HepG2 (cell line): Measurements from ENCODE around the gene PPP1R12A. TPM values are rescaled to one million over a fixed set of nuclear protein-coding genes. Genes with fewer than 3 reads are reported as not detected.

Source experiments
- AHDC1 ChIP-seq: sonication (generic); formaldehyde crosslinking; IDR thresholded peaks from 2 replicates; pipeline ENCODE4 v1.5.1; 2020; ENCODE audit warnings: mild to moderate bottlenecking, missing genetic modification reagents, borderline replicate concordance
- ATF5 ChIP-seq: sonication (generic); formaldehyde crosslinking; IDR thresholded peaks from 2 replicates; pipeline ENCODE4 v1.4.0; 2020; ENCODE audit warnings: mild to moderate bottlenecking, low read depth, missing genetic modification reagents
- HNF4A ChIP-seq: sonication (generic); formaldehyde crosslinking; IDR thresholded peaks from 2 replicates; pipeline ENCODE4 v1.4.0; 2020; ENCODE audit warnings: missing genetic modification reagents
- NFIC ChIP-seq: IDR thresholded peaks from 2 replicates; pipeline ENCODE4 v1.6.1; 2012; ENCODE audit warnings: mild to moderate bottlenecking, low read length, inconsistent platforms
- RERE ChIP-seq: IDR thresholded peaks from 2 replicates; pipeline ENCODE4 v1.6.1; 2016; ENCODE audit warnings: low read depth, missing genetic modification reagents, missing compliant biosample characterization
- ZNF142 ChIP-seq: sonication (generic); formaldehyde crosslinking; IDR thresholded peaks from 2 replicates; pipeline ENCODE4 v1.4.0; 2020; ENCODE audit warnings: missing genetic modification reagents
- ZNF160 ChIP-seq: sonication (generic); formaldehyde crosslinking; IDR thresholded peaks from 2 replicates; pipeline ENCODE4 v1.8.0; 2022; ENCODE audit warnings: mild to moderate bottlenecking, inconsistent platforms, missing genetic modification reagents
- polyA plus RNA-seq, 8 experiments: library from polyadenylated mRNA; depleted of rRNA in 3 of 8; stranded (reverse) in 7 of 8; unstranded in 1 of 8; fragments of >200 nt; fragmentation: Illumina TruSeq in 4 of 8; extraction: Trizol in 4 of 8; gene quantifications; 2 replicates each; pipeline versions ENCODE4 v1.2.1 to v1.2.3, GENCODE V29; 2011 to 2016; ENCODE audit warnings: low read depth in 4 of 8, missing spikeins in 1 of 8, mixed read lengths in 1 of 8; ENCODE audit not compliant: insufficient read depth in 1 of 8
- total RNA-seq, 5 experiments: library from RNA; depleted of rRNA; stranded (reverse); fragments of >200 nt; fragmentation: Illumina TruSeq; extraction: Trizol; gene quantifications; 2 replicates each; pipeline ENCODE4 v1.2.3, GENCODE V29; 2016; ENCODE audit warnings: low read depth in 1 of 5

Gene PPP1R12A
- total and polyA plus RNA-seq, 2 of the 13 experiments (the other 11 are each of a cell fraction or from before 2014, with no cell fraction given), result 23.8 to 50.0 TPM

GRCh38 chr12:79900199-79900598 lies 34.7 kb downstream of the PPP1R12A start (continued):
- TF ChIP-seq ZNF142 (CRISPR knock-in tag), result no peak
- TF ChIP-seq RERE (CRISPR knock-in tag), result no peak
- peak; percentile 27; the same call in 1 of the 2 replicates for TF ChIP-seq NFIC
- no peak for TF ChIP-seq ATF5
- 0 out of 2 replicates have a peak, but pooled peaks have one; percentile 6 for TF ChIP-seq HNF4A (CRISPR knock-in tag)
- no peak for TF ChIP-seq ZNF160 (CRISPR knock-in tag)
- TF ChIP-seq AHDC1 (CRISPR knock-in tag), result peak; percentile 74; the same call in 1 of the 2 replicates
